ENCODE data around the gene SNTG2. TPM values are rescaled to one million over a fixed set of nuclear protein-coding genes. Genes with fewer than 3 reads are reported as not detected.
"Not testable (repeated sequence)": the region's sequence is repeated elsewhere in the genome, so short reads cannot be mapped to it uniquely, and the experiment has no call there.

The SNTG2 gene
- total RNA-seq, 1 donor from 2014 or later = 1.0 TPM

DNA sequence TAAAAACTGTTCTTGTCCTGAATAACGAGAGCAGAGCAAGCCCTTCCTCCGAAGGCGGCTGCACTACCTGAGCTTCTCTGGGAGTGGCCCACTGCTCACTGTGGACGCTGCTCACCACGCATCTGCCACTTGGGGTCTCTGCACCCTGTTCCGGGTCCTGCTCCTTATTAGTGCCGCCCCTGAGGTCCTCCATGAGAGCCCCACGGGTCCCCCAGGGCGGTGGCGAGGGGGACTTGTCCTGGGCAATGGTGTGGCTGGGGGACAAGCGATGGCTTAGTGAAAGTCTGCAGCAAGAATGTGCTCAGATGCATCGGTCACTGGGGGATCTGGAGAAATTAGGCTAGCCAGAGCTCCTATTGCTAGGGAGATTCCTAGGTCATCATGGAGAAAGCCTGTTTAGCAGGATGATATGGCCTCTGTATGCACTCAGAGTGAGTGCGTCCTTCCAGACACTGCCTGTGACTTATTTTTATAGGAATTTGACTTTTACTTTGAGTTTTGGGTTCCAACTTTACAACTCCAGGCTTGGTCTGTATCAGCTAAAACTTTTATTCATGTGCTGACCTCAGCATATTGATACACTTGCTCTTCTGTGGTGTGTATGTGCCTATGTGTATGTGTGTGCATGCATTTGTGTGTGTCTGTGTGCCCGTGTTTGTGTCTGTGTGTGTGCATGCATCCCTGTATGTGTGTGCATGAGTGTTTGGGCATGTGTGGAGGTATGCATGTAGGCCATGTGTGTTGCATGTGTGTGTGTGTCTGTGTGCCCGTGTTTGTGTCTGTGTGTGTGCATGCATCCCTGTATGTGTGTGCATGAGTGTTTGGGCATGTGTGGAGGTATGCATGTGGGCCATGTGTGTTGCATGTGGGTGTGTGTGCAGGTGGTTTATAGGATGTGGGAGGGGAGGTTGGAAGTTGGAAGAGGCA, 129.5 kb downstream of the SNTG2 start:
- DNase-seq (ENCODE audit: low spot score) = no peak
- intact Hi-C loops (cut with DNase I) = no loop called here

GRCh38 chr2:1081451-1082225, 131.0 kb downstream of the SNTG2 start:
- intact Hi-C loops (cut with DNase I) = no loop called here
- DNase-seq (ENCODE audit: low spot score) = no peak

DNA sequence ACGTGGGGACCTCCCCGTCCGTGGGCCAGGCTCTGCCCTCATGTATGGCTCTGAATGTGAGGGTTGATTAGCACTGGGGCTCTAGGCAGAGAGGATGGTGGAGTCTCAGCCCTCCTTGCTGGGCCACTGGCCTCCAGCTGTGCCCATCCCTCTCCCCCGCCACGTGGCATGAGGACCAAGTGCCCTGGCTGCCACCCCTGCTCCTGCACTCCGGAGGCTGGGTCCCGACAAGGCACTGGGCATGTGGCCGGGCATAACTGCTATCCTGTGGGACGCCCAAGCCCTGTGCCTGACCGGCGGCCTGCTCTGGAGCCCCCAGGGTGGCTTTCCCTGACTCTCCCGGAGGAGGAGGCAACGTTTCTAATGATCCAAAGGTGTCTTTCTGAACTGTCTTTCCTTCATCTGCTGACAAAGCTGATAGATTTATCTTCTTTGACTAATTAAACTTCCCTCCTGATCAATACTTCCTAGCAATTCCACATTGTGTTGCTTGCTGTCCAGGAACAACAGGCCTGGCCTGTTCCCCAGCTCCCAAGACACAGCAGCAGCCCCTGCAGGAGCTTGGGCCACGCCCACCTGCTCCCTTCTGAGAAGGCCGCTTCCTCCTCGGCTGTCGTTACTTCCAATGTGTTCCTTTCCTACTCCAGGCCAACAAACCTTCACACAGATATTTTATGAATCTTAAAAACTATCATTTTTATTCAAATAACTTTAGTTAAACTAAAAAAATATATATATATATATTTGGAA, 132.0 kb downstream of the SNTG2 start:
- intact Hi-C loops (cut with DNase I) = no loop called here
- no peak for DNase-seq (ENCODE audit: low spot score)

GRCh38 chr2:1088192-1088860, 137.7 kb downstream of the SNTG2 start:
- DNase-seq (ENCODE audit: low spot score) = no peak
- intact Hi-C loops (cut with DNase I) = no loop called here

GRCh38 chr2:1088940-1089339, 138.3 kb downstream of the SNTG2 start:
- intact Hi-C loops (cut with DNase I) = no loop called here
- DNase-seq (ENCODE audit: low spot score) = no peak

- intact Hi-C loops (cut with DNase I) = no loop called here
- DNase-seq (ENCODE audit: low spot score) = no peak
These were observed 141.4 kb downstream of the SNTG2 start for GRCh38 chr2:1091895-1092585.

- DNase-seq (ENCODE audit: low spot score); intact Hi-C loops (cut with DNase I): not testable (repeated sequence)
These were observed 143.0 kb downstream of the SNTG2 start for GRCh38 chr2:1093668-1094067.

- intact Hi-C loops (cut with DNase I) = no loop called here
- no peak for DNase-seq (ENCODE audit: low spot score)
These were observed 146.5 kb downstream of the SNTG2 start for GRCh38 chr2:1097101-1097500.

GRCh38 chr2:1099418-1099817, 148.8 kb downstream of the SNTG2 start:
- intact Hi-C loops (cut with DNase I) = no loop called here
- DNase-seq (ENCODE audit: low spot score) = no peak

- intact Hi-C loops (cut with DNase I) = no loop called here
- DNase-seq (ENCODE audit: low spot score) = no peak
These were observed 150.5 kb downstream of the SNTG2 start for GRCh38 chr2:1101011-1101782.

DNA sequence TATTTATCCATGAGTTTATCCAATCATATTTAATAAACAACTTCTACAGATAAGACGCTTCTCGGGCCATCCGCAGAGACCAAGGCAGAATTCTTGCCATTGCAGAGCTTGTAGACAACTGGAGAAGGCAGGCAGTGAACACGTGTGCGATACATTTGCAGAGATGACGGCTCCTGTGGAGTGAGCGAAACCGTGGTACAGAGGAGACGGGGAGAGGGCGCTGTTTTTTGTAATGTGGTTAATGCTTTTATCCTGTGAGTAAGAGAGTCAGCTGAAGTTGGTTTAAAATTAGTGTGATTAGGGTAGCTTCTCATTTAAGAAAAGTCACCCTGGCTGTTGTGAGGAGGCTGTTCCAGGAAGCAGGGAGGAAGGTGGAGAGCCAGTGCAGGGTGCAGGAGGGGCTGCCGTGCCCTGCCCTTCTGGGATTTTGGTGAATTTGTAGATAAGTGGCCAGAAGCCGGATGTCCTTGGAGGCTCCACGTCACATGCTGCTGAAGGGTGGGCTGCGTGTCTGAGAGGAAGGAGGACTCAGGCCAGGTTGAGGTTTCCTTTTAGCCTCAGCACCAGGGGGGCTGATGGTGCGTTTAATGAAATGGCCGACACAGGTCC, 151.4 kb downstream of the SNTG2 start:
- intact Hi-C loops (cut with DNase I) = no loop called here
- DNase-seq (ENCODE audit: low spot score) = no peak

DNA sequence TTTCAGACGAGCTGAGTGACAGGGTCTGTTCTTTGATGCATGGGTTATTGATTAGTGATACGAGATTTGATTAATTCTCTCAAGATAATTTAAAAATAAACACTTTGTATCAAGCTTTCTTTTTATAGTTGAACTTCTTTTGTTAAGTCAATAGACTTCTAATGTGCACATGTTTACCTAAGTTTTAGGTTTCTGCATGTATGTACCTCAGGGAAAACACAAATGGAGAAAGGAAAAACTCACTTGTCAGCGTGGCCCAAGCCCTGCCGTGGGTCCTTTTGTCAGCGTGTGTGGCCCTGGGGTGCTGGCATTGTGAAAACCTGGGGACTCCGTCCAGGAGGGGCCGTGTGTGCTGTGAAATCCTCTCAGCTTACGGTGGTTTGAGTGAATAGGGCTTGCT, 153.7 kb downstream of the SNTG2 start:
- intact Hi-C loops (cut with DNase I) = no loop called here
- DNase-seq (ENCODE audit: low spot score) = no peak

- intact Hi-C loops (cut with DNase I); DNase-seq (ENCODE audit: low spot score): not testable (repeated sequence)
These were observed 155.7 kb downstream of the SNTG2 start for GRCh38 chr2:1106344-1106743.

DNA sequence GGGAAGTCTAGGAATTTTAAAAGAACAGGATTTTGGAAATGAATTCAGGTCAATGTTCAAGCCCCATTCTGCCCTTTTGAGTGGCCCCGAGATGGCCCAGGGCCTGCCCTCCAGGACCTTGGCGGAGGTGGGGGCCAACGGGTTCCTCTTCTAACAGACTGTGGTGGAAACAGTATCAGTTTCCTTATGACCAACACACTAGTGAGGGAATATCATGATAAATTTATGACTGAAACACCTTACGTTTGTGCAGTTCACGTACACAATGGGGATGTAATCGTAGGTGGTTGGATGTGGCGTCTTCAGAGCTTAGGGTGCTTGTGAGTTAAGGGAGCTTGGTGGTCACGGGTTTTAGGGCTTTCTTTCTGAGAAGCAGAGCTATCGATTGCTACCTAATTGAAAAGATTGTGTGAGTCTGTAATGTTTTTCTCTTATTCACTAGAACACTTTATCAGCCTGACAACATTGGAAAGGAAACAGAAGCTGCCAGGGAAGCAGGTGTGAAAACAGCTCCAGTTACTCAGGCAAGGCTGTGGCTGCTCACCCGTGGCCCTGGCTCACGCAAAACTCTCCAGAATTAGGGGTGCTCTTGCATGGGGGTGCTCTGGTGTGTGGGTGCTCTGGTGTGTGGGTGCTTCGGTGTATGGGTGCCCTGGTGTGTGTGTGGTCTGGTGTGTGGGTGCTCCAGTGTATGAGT, 165.3 kb downstream of the SNTG2 start:
- no peak for DNase-seq (ENCODE audit: low spot score)
- intact Hi-C loops (cut with DNase I) = no loop called here

DNA sequence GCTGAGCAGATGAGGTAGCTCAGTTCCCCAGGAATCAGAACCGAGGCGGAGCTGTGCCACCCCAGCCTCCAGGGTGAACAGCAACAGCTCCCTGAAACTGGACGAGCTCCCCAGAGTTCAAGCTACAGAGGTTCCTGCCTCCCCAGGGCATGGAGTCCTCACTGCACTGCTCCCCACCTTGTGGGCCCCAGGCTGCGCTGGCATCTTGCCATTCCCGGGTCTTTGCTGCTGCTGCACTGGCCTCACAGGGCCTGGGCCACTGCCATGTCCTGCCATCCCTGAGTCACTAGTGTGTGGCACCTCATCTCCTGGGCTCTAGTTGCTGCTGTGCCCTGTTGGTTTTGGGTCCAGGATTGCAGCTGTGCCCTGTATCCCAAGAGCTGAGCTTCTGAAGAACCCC, 166.9 kb downstream of the SNTG2 start:
- intact Hi-C loops (cut with DNase I) = no loop called here
- no peak for DNase-seq (ENCODE audit: low spot score)

GRCh38 chr2:1125217-1125616, 174.6 kb downstream of the SNTG2 start:
- no peak for DNase-seq (ENCODE audit: low spot score)
- intact Hi-C loops (cut with DNase I) = no loop called here

GRCh38 chr2:1125633-1126370, 175.2 kb downstream of the SNTG2 start:
- intact Hi-C loops (cut with DNase I) = no loop called here
- no peak for DNase-seq (ENCODE audit: low spot score)

Measured in cardiac septum (tissue), 1 donor.